ENCODE measurements around the gene NTM.

DNA sequence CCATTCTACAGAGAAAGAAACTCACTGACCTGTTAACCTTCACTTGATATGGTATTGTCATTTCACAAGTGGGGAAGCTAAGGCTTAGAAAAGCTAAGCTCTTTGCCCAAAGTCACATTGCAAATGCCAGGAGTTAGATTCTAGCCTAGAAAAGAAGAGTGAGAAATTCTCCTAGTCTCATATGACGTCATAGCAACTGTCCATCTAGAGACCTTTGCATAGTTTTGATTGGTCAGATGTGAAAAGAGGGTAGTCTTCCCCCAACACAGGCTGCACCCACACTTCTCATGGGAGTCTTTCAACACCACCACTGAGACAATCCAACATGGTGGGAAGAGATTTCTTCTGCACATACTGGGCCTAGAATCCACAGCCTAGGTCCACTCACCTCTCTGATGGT lies 197.9 kb downstream of the NTM start:
- no peak for TF ChIP-seq POLR2AphosphoS5 (IDR thresholded peaks at IDR 0.05)
- TF ChIP-seq, protein P1, sequence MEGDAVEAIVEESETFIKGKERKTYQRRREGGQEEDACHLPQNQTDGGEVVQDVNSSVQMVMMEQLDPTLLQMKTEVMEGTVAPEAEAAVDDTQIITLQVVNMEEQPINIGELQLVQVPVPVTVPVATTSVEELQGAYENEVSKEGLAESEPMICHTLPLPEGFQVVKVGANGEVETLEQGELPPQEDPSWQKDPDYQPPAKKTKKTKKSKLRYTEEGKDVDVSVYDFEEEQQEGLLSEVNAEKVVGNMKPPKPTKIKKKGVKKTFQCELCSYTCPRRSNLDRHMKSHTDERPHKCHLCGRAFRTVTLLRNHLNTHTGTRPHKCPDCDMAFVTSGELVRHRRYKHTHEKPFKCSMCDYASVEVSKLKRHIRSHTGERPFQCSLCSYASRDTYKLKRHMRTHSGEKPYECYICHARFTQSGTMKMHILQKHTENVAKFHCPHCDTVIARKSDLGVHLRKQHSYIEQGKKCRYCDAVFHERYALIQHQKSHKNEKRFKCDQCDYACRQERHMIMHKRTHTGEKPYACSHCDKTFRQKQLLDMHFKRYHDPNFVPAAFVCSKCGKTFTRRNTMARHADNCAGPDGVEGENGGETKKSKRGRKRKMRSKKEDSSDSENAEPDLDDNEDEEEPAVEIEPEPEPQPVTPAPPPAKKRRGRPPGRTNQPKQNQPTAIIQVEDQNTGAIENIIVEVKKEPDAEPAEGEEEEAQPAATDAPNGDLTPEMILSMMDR (IDR thresholded peaks at IDR 0.05): no peak
